HEK293T (cell line): ENCODE measurements around the gene POTEG.
"Not testable (repeated sequence)": the region's sequence is repeated elsewhere in the genome, so short reads cannot be mapped to it uniquely, and the experiment has no call there.

ENCODE experiments used
- BHLHE40 ChIP-seq: fragments of 450-650 bp; IDR thresholded peaks from 2 replicates; pipeline ENCODE4 v1.6.1; 2016; ENCODE audit warnings: mild to moderate bottlenecking, moderate library complexity, borderline replicate concordance
- CTBP1 ChIP-seq: fragments of 450-650 bp; IDR thresholded peaks from 2 replicates; pipeline ENCODE4 v1.6.1; 2016; ENCODE audit warnings: borderline replicate concordance
- FOXA1 ChIP-seq: fragments of 450-650 bp; IDR thresholded peaks from 2 replicates; pipeline ENCODE4 v1.6.1; 2016; ENCODE audit warnings: mild to moderate bottlenecking
- FOXK2 ChIP-seq: fragments of 450-650 bp; IDR thresholded peaks from 2 replicates; pipeline ENCODE4 v1.6.1; 2016; ENCODE audit warnings: mild to moderate bottlenecking
- HDGF ChIP-seq: fragments of 450-650 bp; IDR thresholded peaks from 2 replicates; pipeline ENCODE4 v1.6.1; 2017; ENCODE audit warnings: antibody characterized with exemption, borderline replicate concordance
- L3MBTL2 ChIP-seq: fragments of 450-650 bp; conservative IDR thresholded peaks from 2 replicates; pipeline ENCODE4 v1.6.1; 2016; ENCODE audit warnings: mild to moderate bottlenecking
- NFRKB ChIP-seq: fragments of 450-650 bp; IDR thresholded peaks from 2 replicates; pipeline ENCODE4 v1.6.1; 2016; ENCODE audit warnings: mild to moderate bottlenecking, moderate library complexity
- SP1 ChIP-seq: fragments of 450-650 bp; IDR thresholded peaks from 2 replicates; pipeline ENCODE4 v1.6.1; 2017
- SUZ12 ChIP-seq: fragments of 450-650 bp; IDR thresholded peaks from 2 replicates; pipeline ENCODE4 v1.6.1; 2016; ENCODE audit warnings: mild to moderate bottlenecking

GRCh38 chr14:19361636-19362253, 72.4 kb downstream of the POTEG start:
- TF ChIP-seq HDGF, SP1, SUZ12, FOXA1, NFRKB, L3MBTL2, FOXK2, BHLHE40, CTBP1: not testable (repeated sequence)
